HEK293 (cell line): Measurements from ENCODE around the gene CCDC86.

Source experiments
- ELK4 ChIP-seq: IDR thresholded peaks from 2 replicates; pipeline ENCODE4 v1.6.1; 2011; ENCODE audit warnings: mild to moderate bottlenecking, low read depth, low read length, borderline replicate concordance
- KLF10 ChIP-seq: fragments of 450-650 bp; IDR thresholded peaks from 2 replicates; pipeline ENCODE4 v1.5.1; 2018; ENCODE audit warnings: missing biosample characterization, mild to moderate bottlenecking, missing genetic modification characterization
- ZFP41 ChIP-seq: fragments of 450-650 bp; formaldehyde crosslinking; IDR thresholded peaks from 2 replicates; pipeline ENCODE4 v1.5.1; 2016; ENCODE audit warnings: missing biosample characterization, missing genetic modification characterization, borderline replicate concordance
- ZNF112 ChIP-seq: fragments of 450-650 bp; formaldehyde crosslinking; IDR thresholded peaks from 2 replicates; pipeline ENCODE4 v1.5.0; 2017; ENCODE audit warnings: missing biosample characterization, missing genetic modification characterization
- ZNF18 ChIP-seq: fragments of 450-650 bp; formaldehyde crosslinking; IDR thresholded peaks from 2 replicates; pipeline ENCODE4 v1.5.1; 2016; ENCODE audit warnings: missing biosample characterization, missing genetic modification characterization
- ZNF670 ChIP-seq: fragments of 450-650 bp; formaldehyde crosslinking; IDR thresholded peaks from 2 replicates; pipeline ENCODE4 v1.5.1; 2016; ENCODE audit warnings: missing biosample characterization, missing genetic modification characterization, low read depth
- TF ChIP-seq, protein P1 (sequence below): fragments of 450-650 bp; formaldehyde crosslinking; IDR thresholded peaks from 2 replicates; pipeline ENCODE4 v1.5.1; 2016; ENCODE audit warnings: missing biosample characterization, missing genetic modification characterization
- TF ChIP-seq, protein P2 (sequence below): fragments of 450-650 bp; formaldehyde crosslinking; IDR thresholded peaks from 2 replicates; pipeline ENCODE4 v1.5.1; 2016; ENCODE audit warnings: missing biosample characterization, missing genetic modification characterization

GRCh38 chr11:60867871-60868681, 26.2 kb downstream of the CCDC86 start:
- TF ChIP-seq ELK4 (no peak), ZNF18 (tag by site-specific recombination) (no peak), ZNF670 (tag by site-specific recombination) (no peak), ZFP41 (tag by site-specific recombination) (no peak), ZNF112 (no peak), KLF10 (no peak)
- TF ChIP-seq, protein P1, sequence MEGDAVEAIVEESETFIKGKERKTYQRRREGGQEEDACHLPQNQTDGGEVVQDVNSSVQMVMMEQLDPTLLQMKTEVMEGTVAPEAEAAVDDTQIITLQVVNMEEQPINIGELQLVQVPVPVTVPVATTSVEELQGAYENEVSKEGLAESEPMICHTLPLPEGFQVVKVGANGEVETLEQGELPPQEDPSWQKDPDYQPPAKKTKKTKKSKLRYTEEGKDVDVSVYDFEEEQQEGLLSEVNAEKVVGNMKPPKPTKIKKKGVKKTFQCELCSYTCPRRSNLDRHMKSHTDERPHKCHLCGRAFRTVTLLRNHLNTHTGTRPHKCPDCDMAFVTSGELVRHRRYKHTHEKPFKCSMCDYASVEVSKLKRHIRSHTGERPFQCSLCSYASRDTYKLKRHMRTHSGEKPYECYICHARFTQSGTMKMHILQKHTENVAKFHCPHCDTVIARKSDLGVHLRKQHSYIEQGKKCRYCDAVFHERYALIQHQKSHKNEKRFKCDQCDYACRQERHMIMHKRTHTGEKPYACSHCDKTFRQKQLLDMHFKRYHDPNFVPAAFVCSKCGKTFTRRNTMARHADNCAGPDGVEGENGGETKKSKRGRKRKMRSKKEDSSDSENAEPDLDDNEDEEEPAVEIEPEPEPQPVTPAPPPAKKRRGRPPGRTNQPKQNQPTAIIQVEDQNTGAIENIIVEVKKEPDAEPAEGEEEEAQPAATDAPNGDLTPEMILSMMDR (tag by site-specific recombination) = no peak
- TF ChIP-seq, protein P2, sequence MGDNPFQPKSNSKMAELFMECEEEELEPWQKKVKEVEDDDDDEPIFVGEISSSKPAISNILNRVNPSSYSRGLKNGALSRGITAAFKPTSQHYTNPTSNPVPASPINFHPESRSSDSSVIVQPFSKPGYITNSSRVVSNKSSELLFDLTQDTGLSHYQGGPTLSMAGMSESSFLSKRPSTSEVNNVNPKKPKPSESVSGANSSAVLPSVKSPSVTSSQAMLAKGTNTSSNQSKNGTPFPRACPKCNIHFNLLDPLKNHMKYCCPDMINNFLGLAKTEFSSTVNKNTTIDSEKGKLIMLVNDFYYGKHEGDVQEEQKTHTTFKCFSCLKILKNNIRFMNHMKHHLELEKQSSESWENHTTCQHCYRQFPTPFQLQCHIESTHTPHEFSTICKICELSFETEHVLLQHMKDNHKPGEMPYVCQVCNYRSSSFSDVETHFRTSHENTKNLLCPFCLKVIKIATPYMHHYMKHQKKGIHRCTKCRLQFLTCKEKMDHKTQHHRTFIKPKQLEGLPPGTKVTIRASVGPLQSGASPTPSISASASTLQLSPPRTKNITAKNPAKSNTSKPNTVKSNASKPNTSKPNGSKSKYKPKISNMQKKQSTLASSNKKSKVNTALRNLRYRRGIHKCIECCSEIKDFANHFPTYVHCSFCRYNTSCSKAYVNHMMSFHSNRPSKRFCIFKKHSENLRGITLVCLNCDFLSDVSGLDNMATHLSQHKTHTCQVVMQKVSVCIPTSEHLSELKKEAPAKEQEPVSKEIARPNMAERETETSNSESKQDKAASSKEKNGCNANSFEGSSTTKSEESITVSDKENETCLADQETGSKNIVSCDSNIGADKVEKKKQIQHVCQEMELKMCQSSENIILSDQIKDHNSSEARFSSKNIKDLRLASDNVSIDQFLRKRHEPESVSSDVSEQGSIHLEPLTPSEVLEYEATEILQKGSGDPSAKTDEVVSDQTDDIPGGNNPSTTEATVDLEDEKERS (tag by site-specific recombination) = no peak
